ENCODE data around the gene ATP2A3. TPM values are rescaled to one million over a fixed set of nuclear protein-coding genes. Genes with fewer than 3 reads are reported as not detected.
"Not testable (repeated sequence)": the region's sequence is repeated elsewhere in the genome, so short reads cannot be mapped to it uniquely, and the experiment has no call there.

The ATP2A3 gene
- total RNA-seq, 1 experiment from 2014 or later = 4.5 TPM

- in situ Hi-C loops (cut with HindIII; ENCODE audit: low sequenced_read_pairs) = loop anchor here (5.0 kb wide), 1 partner anchor 53 kb away; no protein-coding TSS in a partner anchor
- DNase-seq (ENCODE audit: low spot score) = peak; percentile 9
Observed at GRCh38 chr17:3959921-3960601, 4.2 kb downstream of the ATP2A3 start.

GRCh38 chr17:3959295-3959899, 4.8 kb downstream of the ATP2A3 start:
- DNase-seq (ENCODE audit: low spot score) = no peak
- in situ Hi-C loops (cut with HindIII; ENCODE audit: low sequenced_read_pairs) = loop anchor here (5.0 kb wide), 1 partner anchor 52 kb away; no protein-coding TSS in a partner anchor

GRCh38 chr17:3957735-3958599, 6.3 kb downstream of the ATP2A3 start:
- in situ Hi-C loops (cut with HindIII; ENCODE audit: low sequenced_read_pairs) = loop anchor here (5.0 kb wide), 1 partner anchor 51 kb away; no protein-coding TSS in a partner anchor
- no peak for DNase-seq (ENCODE audit: low spot score)

GRCh38 chr17:3956983-3957382, 7.3 kb downstream of the ATP2A3 start:
- in situ Hi-C loops (cut with HindIII; ENCODE audit: low sequenced_read_pairs) = loop anchor here (5.0 kb wide), 1 partner anchor 50 kb away; no protein-coding TSS in a partner anchor
- no peak for DNase-seq (ENCODE audit: low spot score)

GRCh38 chr17:3956327-3956957, 7.8 kb downstream of the ATP2A3 start:
- in situ Hi-C loops (cut with HindIII; ENCODE audit: low sequenced_read_pairs) = loop anchor here (5.0 kb wide), 1 partner anchor 49 kb away; no protein-coding TSS in a partner anchor
- DNase-seq (ENCODE audit: low spot score) = peak; percentile 8

GRCh38 chr17:3955673-3955988, 8.6 kb downstream of the ATP2A3 start:
- DNase-seq (ENCODE audit: low spot score) = no peak
- in situ Hi-C loops (cut with HindIII; ENCODE audit: low sequenced_read_pairs) = loop anchor here (5.0 kb wide), 1 partner anchor 48 kb away; no protein-coding TSS in a partner anchor

- in situ Hi-C loops (cut with HindIII; ENCODE audit: low sequenced_read_pairs) = loop anchor here (5.0 kb wide), 1 partner anchor 48 kb away; no protein-coding TSS in a partner anchor
- DNase-seq (ENCODE audit: low spot score) = no peak
Observed at GRCh38 chr17:3954976-3955672, 9.1 kb downstream of the ATP2A3 start.

- DNase-seq (ENCODE audit: low spot score) = no peak
- in situ Hi-C loops (cut with HindIII; ENCODE audit: low sequenced_read_pairs) = no loop called here
Observed at GRCh38 chr17:3954086-3954485, 10.2 kb downstream of the ATP2A3 start.

- no peak for DNase-seq (ENCODE audit: low spot score)
- in situ Hi-C loops (cut with HindIII; ENCODE audit: low sequenced_read_pairs) = no loop called here
Observed at GRCh38 chr17:3953542-3953941, 10.7 kb downstream of the ATP2A3 start.

GRCh38 chr17:3952186-3952585, 12.1 kb downstream of the ATP2A3 start:
- DNase-seq (ENCODE audit: low spot score) = no peak
- in situ Hi-C loops (cut with HindIII; ENCODE audit: low sequenced_read_pairs) = no loop called here

GRCh38 chr17:3951420-3951819, 12.8 kb downstream of the ATP2A3 start:
- in situ Hi-C loops (cut with HindIII; ENCODE audit: low sequenced_read_pairs) = no loop called here
- no peak for DNase-seq (ENCODE audit: low spot score)

GRCh38 chr17:3951003-3951402, 13.2 kb downstream of the ATP2A3 start:
- no peak for DNase-seq (ENCODE audit: low spot score)
- in situ Hi-C loops (cut with HindIII; ENCODE audit: low sequenced_read_pairs) = no loop called here

GRCh38 chr17:3950584-3950983, 13.7 kb downstream of the ATP2A3 start:
- in situ Hi-C loops (cut with HindIII; ENCODE audit: low sequenced_read_pairs) = no loop called here
- no peak for DNase-seq (ENCODE audit: low spot score)

GRCh38 chr17:3949418-3949817, 14.8 kb downstream of the ATP2A3 start:
- in situ Hi-C loops (cut with HindIII; ENCODE audit: low sequenced_read_pairs) = no loop called here
- DNase-seq (ENCODE audit: low spot score) = no peak

- DNase-seq (ENCODE audit: low spot score); in situ Hi-C loops (cut with HindIII; ENCODE audit: low sequenced_read_pairs): not testable (repeated sequence)
Observed at GRCh38 chr17:3948551-3948950, 15.7 kb downstream of the ATP2A3 start.

- no peak for DNase-seq (ENCODE audit: low spot score)
- in situ Hi-C loops (cut with HindIII; ENCODE audit: low sequenced_read_pairs) = no loop called here
Observed at GRCh38 chr17:3947318-3947810, 16.9 kb downstream of the ATP2A3 start.

- in situ Hi-C loops (cut with HindIII; ENCODE audit: low sequenced_read_pairs) = no loop called here
- peak; percentile 67 for DNase-seq (ENCODE audit: low spot score)
Observed at GRCh38 chr17:3946711-3947235, 17.5 kb downstream of the ATP2A3 start.
